Uterus (tissue), 2 donors: ENCODE results near the gene DPCD.

Experiments
- CTCF ChIP-seq, 4 experiments: fragments of 200-600 bp in 2 of 4; fragments of 450-650 bp in 2 of 4; sonication (generic) in 2 of 4; IDR thresholded peaks; one replicate each; pipeline ENCODE4 v1.5.1; 2016 to 2019; ENCODE audit warnings: antibody characterized with exemption in 4 of 4, mild to moderate bottlenecking in 2 of 4, moderate library complexity in 1 of 4
- POLR2A ChIP-seq, 2 donors: fragments of 450-650 bp; IDR thresholded peaks; one replicate each; pipeline ENCODE4 v1.6.1; 2016; ENCODE audit warnings: antibody characterized with exemption in 2 of 2, mild to moderate bottlenecking in 1 of 2, moderate library complexity in 1 of 2

DNA sequence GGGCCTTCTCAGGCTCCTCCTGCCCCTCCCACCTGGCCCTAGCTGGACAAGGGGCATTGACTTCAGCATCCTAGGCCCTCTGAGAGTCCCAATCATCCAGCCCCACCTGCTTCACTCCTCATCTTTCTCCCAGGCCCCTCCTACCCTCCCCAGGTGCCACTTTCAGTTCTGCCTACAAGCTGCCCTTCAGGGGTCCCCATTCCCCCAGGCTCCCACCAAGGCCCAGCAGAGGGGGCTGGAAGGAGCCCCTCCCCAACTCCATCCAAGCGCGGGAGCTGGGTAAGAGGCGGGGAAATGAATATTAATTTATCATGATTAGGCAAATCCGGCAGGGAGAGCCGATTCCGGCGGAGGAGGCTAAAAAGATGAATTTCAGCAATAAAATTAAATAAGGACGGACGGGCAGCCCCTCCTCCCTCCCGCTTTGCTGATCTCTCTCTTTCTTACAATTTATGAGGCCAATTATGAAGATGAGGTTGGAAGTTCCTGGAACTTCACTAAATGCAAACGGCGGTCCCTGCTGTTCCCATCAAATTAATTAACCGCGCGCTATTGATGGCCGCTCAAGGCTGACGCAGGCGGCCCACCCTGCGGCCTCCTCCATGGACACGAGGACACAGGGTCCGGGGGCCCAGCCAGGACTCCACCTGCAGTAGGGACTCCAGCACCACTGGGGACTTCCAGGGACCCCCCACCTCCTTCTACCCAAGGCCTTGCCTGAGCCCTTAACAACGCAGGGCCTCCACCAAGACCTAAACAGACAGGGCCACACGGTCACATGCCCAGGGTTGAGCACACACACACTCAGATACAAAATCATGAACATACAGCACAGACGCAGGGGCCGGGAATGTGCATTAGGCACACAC lies 14.0 kb upstream of the DPCD start:
- TF ChIP-seq CTCF (IDR thresholded peaks at IDR 0.05) (no peak), POLR2A (IDR thresholded peaks at IDR 0.05) (no peak)
